Type B pancreatic cell (in vitro differentiated cells): ENCODE results near the gene DPP10. TPM values are rescaled to one million over a fixed set of nuclear protein-coding genes. Genes with fewer than 3 reads are reported as not detected.

ENCODE experiments used
- DNase-seq: peaks from one replicate; pipeline ENCODE4 v3.0.0; 2021; ENCODE audit warnings: mixed read lengths; ENCODE audit not compliant: unreplicated experiment; ENCODE audit errors: extremely low spot score
- H3K27ac Mint-ChIP-seq: 2 replicates; pipeline ENCODE4 v1.8.0; 2021; ENCODE audit warnings: mild to moderate bottlenecking, mixed read lengths
- H3K27me3 Mint-ChIP-seq: 2 replicates; pipeline ENCODE4 v1.8.0; 2021; ENCODE audit warnings: mixed read lengths
- H3K36me3 Mint-ChIP-seq: 2 replicates; pipeline ENCODE4 v1.8.0; 2021; ENCODE audit warnings: mixed read lengths
- H3K4me1 Mint-ChIP-seq: one replicate; pipeline ENCODE4 v1.8.0; 2021; ENCODE audit warnings: mixed read lengths; ENCODE audit not compliant: unreplicated experiment
- H3K4me3 Mint-ChIP-seq: 2 replicates; pipeline ENCODE4 v1.8.0; 2021; ENCODE audit warnings: mild to moderate bottlenecking, mixed read lengths
- H3K9me3 Mint-ChIP-seq: 2 replicates; pipeline ENCODE4 v1.8.0; 2021; ENCODE audit warnings: mixed read lengths
- CTCF ChIP-seq: fragments of 200-600 bp; sonication (generic); conservative IDR thresholded peaks from 2 replicates; pipeline ENCODE4 v1.5.0; 2021; ENCODE audit warnings: antibody characterized with exemption, mild to moderate bottlenecking
- total RNA-seq: library from RNA; stranded (reverse); gene quantifications from 2 replicates; pipeline ENCODE4 v1.2.1, GENCODE V29; 2021; ENCODE audit warnings: low replicate concordance

DPP10 gene
- total RNA-seq, 1 donor from 2014 or later: 8.8 TPM

GRCh38 chr2:115554153-115554552 lies 1111.7 kb downstream of the DPP10 start:
- no peak overlapping the region for H3K27ac Mint-ChIP-seq
- H3K27me3 Mint-ChIP-seq: no peaks in the 10 kb centered on the region
- no peak for TF ChIP-seq CTCF
- DNase-seq: no peak
- H3K9me3 Mint-ChIP-seq: peaks cover 5% of the 10 kb centered on the region
- peaks cover 3% of the 10 kb centered on the region for H3K36me3 Mint-ChIP-seq
- peaks cover 6% of the 10 kb centered on the region for H3K4me1 Mint-ChIP-seq
- H3K4me3 Mint-ChIP-seq: no peak overlapping the region

GRCh38 chr2:115558725-115559124 lies 1116.3 kb downstream of the DPP10 start:
- no peaks in the 10 kb centered on the region for H3K4me1 Mint-ChIP-seq
- DNase-seq: no peak
- no peak overlapping the region for H3K4me3 Mint-ChIP-seq
- no peak for TF ChIP-seq CTCF
- H3K9me3 Mint-ChIP-seq: no peaks in the 10 kb centered on the region
- no peaks in the 10 kb centered on the region for H3K36me3 Mint-ChIP-seq
- no peak overlapping the region for H3K27ac Mint-ChIP-seq
- H3K27me3 Mint-ChIP-seq: no peaks in the 10 kb centered on the region

GRCh38 chr2:115560666-115561065 lies 1118.2 kb downstream of the DPP10 start:
- H3K9me3 Mint-ChIP-seq: no peaks in the 10 kb centered on the region

GRCh38 chr2:115568643-115569042 lies 1126.2 kb downstream of the DPP10 start:
- H3K4me3 Mint-ChIP-seq: no peak overlapping the region
- DNase-seq: no peak
- no peaks in the 10 kb centered on the region for H3K27me3 Mint-ChIP-seq
- TF ChIP-seq CTCF: no peak
- peaks cover under 1% of the 10 kb centered on the region for H3K9me3 Mint-ChIP-seq
- H3K36me3 Mint-ChIP-seq: no peaks in the 10 kb centered on the region
- H3K4me1 Mint-ChIP-seq: no peaks in the 10 kb centered on the region
- no peak overlapping the region for H3K27ac Mint-ChIP-seq

More at GRCh38 chr2:115560666-115561065, 1118.2 kb downstream of the DPP10 start:
- H3K4me1 Mint-ChIP-seq: no peaks in the 10 kb centered on the region
- no peak for TF ChIP-seq CTCF
- no peak overlapping the region for H3K27ac Mint-ChIP-seq
- H3K27me3 Mint-ChIP-seq: no peaks in the 10 kb centered on the region
- no peaks in the 10 kb centered on the region for H3K36me3 Mint-ChIP-seq
- no peak overlapping the region for H3K4me3 Mint-ChIP-seq
- no peak for DNase-seq

GRCh38 chr2:115569547-115569946 lies 1127.1 kb downstream of the DPP10 start:
- no peaks in the 10 kb centered on the region for H3K4me1 Mint-ChIP-seq
- no peak overlapping the region for H3K4me3 Mint-ChIP-seq
- TF ChIP-seq CTCF: no peak
- H3K27ac Mint-ChIP-seq: no peak overlapping the region
- no peaks in the 10 kb centered on the region for H3K36me3 Mint-ChIP-seq
- H3K27me3 Mint-ChIP-seq: no peaks in the 10 kb centered on the region
- H3K9me3 Mint-ChIP-seq: peaks cover 10% of the 10 kb centered on the region
- DNase-seq: no peak

- no peaks in the 10 kb centered on the region for H3K4me1 Mint-ChIP-seq
These were observed 1130.3 kb downstream of the DPP10 start for GRCh38 chr2:115572746-115573145.

More at GRCh38 chr2:115572746-115573145, 1130.3 kb downstream of the DPP10 start:
- Mint-ChIP-seq H3K36me3 (no peaks in the 10 kb centered on the region), H3K27ac (no peak overlapping the region), H3K4me3 (no peak overlapping the region), H3K27me3 (no peaks in the 10 kb centered on the region), H3K9me3 (peaks cover 10% of the 10 kb centered on the region)
- no peak for DNase-seq
- no peak for TF ChIP-seq CTCF
